Spleen (tissue), 11 donors: Measurements from ENCODE around the gene CRYAB. TPM values are rescaled to one million over a fixed set of nuclear protein-coding genes. Genes with fewer than 3 reads are reported as not detected.

Experiments
- DNase-seq: peaks from one replicate; pipeline ENCODE4 v3.0.0-alpha.2; 2020
- H3K27ac ChIP-seq, 8 donors: fragments of 200-600 bp; sonication (generic) in 7 of 8; 1 replicate in 4 of 8; 2 replicates in 4 of 8; pipeline versions ENCODE4 v1.5.0 to v1.8.0; 2016 to 2021; ENCODE audit warnings: inconsistent platforms in 4 of 8, mild to moderate bottlenecking in 4 of 8, moderate library complexity in 1 of 8
- H3K27me3 ChIP-seq, 7 donors: fragments of 200-600 bp; sonication (generic) in 6 of 7; replicated peaks in 1 of 7; 1 replicate in 4 of 7; 2 replicates in 3 of 7; pipeline versions ENCODE4 v1.5.0 to v1.8.0; 2016 to 2021; ENCODE audit warnings: inconsistent platforms in 3 of 7, mild to moderate bottlenecking in 1 of 7
- H3K36me3 ChIP-seq, 6 donors: fragments of 200-600 bp; sonication (generic) in 5 of 6; 1 replicate in 4 of 6; 2 replicates in 2 of 6; pipeline versions ENCODE4 v1.5.0 to v1.8.0; 2016 to 2021; ENCODE audit warnings: inconsistent platforms in 2 of 6
- H3K4me1 ChIP-seq, 6 donors: fragments of 200-600 bp; sonication (generic) in 5 of 6; 1 replicate in 3 of 6; 2 replicates in 3 of 6; pipeline versions ENCODE4 v1.5.0 to v1.8.0; 2016 to 2021; ENCODE audit warnings: inconsistent platforms in 3 of 6
- H3K4me3 ChIP-seq, 8 donors: fragments of 200-600 bp; sonication (generic) in 7 of 8; 1 replicate in 4 of 8; 2 replicates in 4 of 8; pipeline versions ENCODE4 v1.5.0 to v1.8.0; 2016 to 2021; ENCODE audit warnings: inconsistent platforms in 4 of 8, mild to moderate bottlenecking in 4 of 8, moderate library complexity in 2 of 8
- H3K9me3 ChIP-seq, 8 donors: fragments of 200-600 bp; sonication (generic) in 7 of 8; 1 replicate in 4 of 8; 2 replicates in 4 of 8; pipeline versions ENCODE4 v1.5.0 to v1.8.0; 2016 to 2021; ENCODE audit warnings: inconsistent platforms in 4 of 8
- POLR2A ChIP-seq, 3 donors: fragments of 450-650 bp; IDR thresholded peaks; one replicate each; pipeline ENCODE4 v1.5.1; 2017; ENCODE audit warnings: antibody characterized with exemption in 3 of 3, mild to moderate bottlenecking in 1 of 3
- POLR2AphosphoS5 ChIP-seq, 3 donors: sonication (generic); formaldehyde crosslinking; IDR thresholded peaks; one replicate each; pipeline ENCODE4 v1.5.1; 2017; ENCODE audit warnings: antibody characterized with exemption in 3 of 3
- WGBS, 5 donors: extraction: QIAGEN DNeasy Blood & Tissue Kit in 3 of 5; methylation state at CpG; one replicate each; pipeline versions ENCODE4 v1.1.5 to v1.1.7; 2013 to 2018; 5-methylcytosine and 5-hydroxymethylcytosine counted together
- intact Hi-C: fragments of 100-400 bp; cut with DNase I; formaldehyde crosslinking; loops from one replicate; pipeline ENCODE4 v1.15.0; 2023; ENCODE audit warnings: low total_unique reads
- polyA plus RNA-seq, 3 donors: library from polyadenylated mRNA; stranded (reverse); fragments of 200-250 nt; gene quantifications; one replicate each; pipeline ENCODE4 v1.2.1, GENCODE V29; 2013
- total RNA-seq, 7 donors: library from RNA; depleted of rRNA in 3 of 7; stranded (reverse); fragments of >200 nt in 3 of 7; fragmentation: NEBNext Ultra II Directional in 4 of 7; extraction: Animal tissue kit (Norgen Biotek cat#: 25700) in 4 of 7; gene quantifications; one replicate each; pipeline versions ENCODE4 v1.1.0 to v1.2.1, GENCODE V29; 2016 to 2021
- TF ChIP-seq, protein P1 (sequence below), 11 experiments: fragments of 200-600 bp in 7 of 11; fragments of 450-650 bp in 4 of 11; sonication (generic) in 4 of 11; IDR thresholded peaks in 8 of 11; conservative IDR thresholded peaks in 3 of 11; 1 replicate in 7 of 11; 2 replicates in 4 of 11; pipeline versions ENCODE4 v1.4.0 to v1.8.0; 2016 to 2021; ENCODE audit warnings: antibody characterized with exemption in 11 of 11, inconsistent platforms in 4 of 11, mild to moderate bottlenecking in 1 of 11
- donor health status: healthy with polysubstance abuse.
- donor health status: DM: no; HTN: no; CAD: no; lungs with moderate emphysema.
- donor health status: DM: no; HTN: no; CAD: no.
- donor health status: Bipolar disorder and iron deficiency.
- donor health status: healthy.
- donor health status: DM: no; HTN: no; CAD: no.
- donor health status: DM: yes; HTN: yes; CAD: no.

CRYAB gene
- total and polyA plus RNA-seq, 10 donors = 11.2 to 78.7 (median 53.8) TPM

DNA sequence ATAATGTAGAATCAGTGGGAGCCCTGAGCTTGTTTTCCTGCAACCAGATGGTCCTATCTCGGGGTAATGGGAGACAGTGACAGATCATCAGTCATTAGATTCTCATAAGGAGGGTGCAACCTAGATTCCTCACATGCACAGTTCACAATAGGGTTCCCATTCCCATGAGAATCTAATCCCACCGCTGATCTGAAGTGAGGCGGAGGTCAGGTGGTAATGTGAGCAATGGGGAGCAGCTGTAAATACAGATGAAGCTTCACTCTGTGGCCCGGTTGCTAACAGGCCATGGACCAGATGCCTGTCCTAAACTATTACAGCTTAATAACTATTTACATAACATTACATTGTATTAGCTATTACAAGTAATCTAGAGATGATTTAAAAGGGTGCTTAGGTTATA, 42.6 kb upstream of the CRYAB start:
- no peak overlapping the region for H3K4me3 ChIP-seq
- DNase-seq = no peak
- peaks cover 0 to 6% (median 0%) of the 10 kb centered on the region in 8 donors for H3K9me3 ChIP-seq
- intact Hi-C loops = no loop called here
- no peaks in the 10 kb centered on the region for H3K27me3 ChIP-seq
- H3K4me1 ChIP-seq = peaks cover 0 to 9% (median 0%) of the 10 kb centered on the region in 6 donors
- WGBS, 5 donors = 93 to 100% (median 97%) methylated on average over 4 of the region's 4 CpGs
- no peaks in the 10 kb centered on the region for H3K36me3 ChIP-seq
- no peak overlapping the region for H3K27ac ChIP-seq
- TF ChIP-seq, protein P1, sequence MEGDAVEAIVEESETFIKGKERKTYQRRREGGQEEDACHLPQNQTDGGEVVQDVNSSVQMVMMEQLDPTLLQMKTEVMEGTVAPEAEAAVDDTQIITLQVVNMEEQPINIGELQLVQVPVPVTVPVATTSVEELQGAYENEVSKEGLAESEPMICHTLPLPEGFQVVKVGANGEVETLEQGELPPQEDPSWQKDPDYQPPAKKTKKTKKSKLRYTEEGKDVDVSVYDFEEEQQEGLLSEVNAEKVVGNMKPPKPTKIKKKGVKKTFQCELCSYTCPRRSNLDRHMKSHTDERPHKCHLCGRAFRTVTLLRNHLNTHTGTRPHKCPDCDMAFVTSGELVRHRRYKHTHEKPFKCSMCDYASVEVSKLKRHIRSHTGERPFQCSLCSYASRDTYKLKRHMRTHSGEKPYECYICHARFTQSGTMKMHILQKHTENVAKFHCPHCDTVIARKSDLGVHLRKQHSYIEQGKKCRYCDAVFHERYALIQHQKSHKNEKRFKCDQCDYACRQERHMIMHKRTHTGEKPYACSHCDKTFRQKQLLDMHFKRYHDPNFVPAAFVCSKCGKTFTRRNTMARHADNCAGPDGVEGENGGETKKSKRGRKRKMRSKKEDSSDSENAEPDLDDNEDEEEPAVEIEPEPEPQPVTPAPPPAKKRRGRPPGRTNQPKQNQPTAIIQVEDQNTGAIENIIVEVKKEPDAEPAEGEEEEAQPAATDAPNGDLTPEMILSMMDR (IDR thresholded peaks at IDR 0.05 in 8 of 11, conservative IDR thresholded peaks at IDR 0.05 in 3 of 11) = no peak
- TF ChIP-seq POLR2AphosphoS5 (IDR thresholded peaks at IDR 0.05) (no peak), POLR2A (IDR thresholded peaks at IDR 0.05) (no peak)

DNA sequence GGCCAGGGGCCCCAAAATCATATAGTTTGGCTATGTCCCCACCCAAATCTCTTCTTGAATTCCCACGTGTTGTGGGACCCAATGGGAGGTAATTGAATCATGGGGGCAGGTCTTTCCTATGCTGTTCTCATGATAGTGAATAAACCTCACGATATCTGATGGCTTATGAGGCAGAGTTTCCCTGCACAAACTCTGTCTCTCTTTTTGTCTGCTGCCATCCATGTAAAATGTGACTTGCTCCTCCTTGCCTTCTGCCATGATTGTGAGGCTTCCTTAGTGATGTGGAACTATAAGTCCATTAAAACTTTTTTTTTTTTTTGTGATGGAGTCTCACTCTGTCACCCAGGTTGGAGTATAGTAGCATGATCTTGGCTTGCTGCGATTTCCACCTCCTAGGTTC, 40.0 kb upstream of the CRYAB start:
- Histone ChIP-seq H3K36me3 (no peaks in the 10 kb centered on the region), H3K4me1 (peaks cover 0 to 13% (median 0%) of the 10 kb centered on the region in 6 donors), H3K27me3 (no peaks in the 10 kb centered on the region), H3K9me3 (peaks cover 0 to 6% (median 0%) of the 10 kb centered on the region in 8 donors), H3K4me3 (no peak overlapping the region), H3K27ac (no peak overlapping the region)
- TF ChIP-seq POLR2AphosphoS5 (IDR thresholded peaks at IDR 0.05) (no peak), POLR2A (IDR thresholded peaks at IDR 0.05) (no peak)
- TF ChIP-seq, protein P1 (IDR thresholded peaks at IDR 0.05 in 8 of 11, conservative IDR thresholded peaks at IDR 0.05 in 3 of 11) = no peak
- intact Hi-C loops = no loop called here
- 89 to 97% (median 93%) methylated on average over 3 of the region's 3 CpGs for WGBS, 5 donors
- no peak for DNase-seq

DNA sequence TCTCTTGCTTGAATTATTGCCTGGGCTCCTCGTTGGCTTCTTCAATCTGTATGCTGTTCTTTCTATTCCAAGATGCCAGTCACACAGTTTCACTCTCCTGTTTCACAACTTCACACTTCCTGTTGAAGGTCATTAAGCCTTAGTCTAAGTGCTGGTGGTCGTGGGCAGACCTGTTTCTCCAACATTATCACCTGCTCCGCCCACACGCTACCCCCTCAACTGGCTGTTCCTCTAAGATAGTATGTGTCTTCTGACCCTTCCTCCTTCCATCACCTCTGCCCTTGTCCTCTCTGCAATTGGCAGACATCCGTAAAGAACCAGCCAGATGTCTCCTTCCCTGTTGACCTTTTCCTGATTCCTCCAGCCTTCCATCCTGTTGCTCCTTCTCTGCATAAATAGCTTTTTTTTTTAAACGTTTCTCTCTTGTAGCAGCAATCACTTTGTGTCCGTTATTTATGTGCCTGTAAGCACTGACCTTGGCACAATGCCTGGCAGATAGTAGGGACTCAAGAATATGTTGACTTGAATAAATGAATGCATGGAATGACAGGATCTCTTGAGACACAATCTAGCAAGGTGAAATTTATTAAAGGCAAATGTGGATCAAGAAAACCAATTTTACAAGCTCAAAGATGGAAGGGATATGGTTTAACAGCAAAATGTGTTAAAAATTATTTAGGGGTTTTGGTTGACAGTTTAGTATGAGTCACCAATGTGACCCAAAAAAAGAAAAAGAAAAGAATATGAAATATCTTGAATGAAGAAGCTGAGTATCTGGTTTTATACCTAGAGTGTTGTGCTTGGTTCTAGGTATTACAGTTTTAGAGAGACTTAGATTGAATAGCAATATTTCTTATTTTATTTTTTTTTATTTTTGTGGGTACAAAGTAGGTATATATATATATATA, 38.2 kb upstream of the CRYAB start:
- TF ChIP-seq POLR2AphosphoS5 (IDR thresholded peaks at IDR 0.05) (no peak), POLR2A (IDR thresholded peaks at IDR 0.05) (no peak)
- TF ChIP-seq, protein P1 (IDR thresholded peaks at IDR 0.05 in 8 of 11, conservative IDR thresholded peaks at IDR 0.05 in 3 of 11) = no peak
- no peak for DNase-seq
- no peaks in the 10 kb centered on the region for H3K36me3 ChIP-seq
- peaks cover 0 to 13% (median 0%) of the 10 kb centered on the region in 6 donors for H3K4me1 ChIP-seq
- peaks cover 0 to 6% (median 0%) of the 10 kb centered on the region in 8 donors for H3K9me3 ChIP-seq
- H3K27ac ChIP-seq = no peak overlapping the region
- H3K27me3 ChIP-seq = no peaks in the 10 kb centered on the region
- WGBS, 5 donors = 42 to 49% (median 43%) methylated on average over 7 of the region's 7 CpGs
- intact Hi-C loops = no loop called here
- no peak overlapping the region for H3K4me3 ChIP-seq

DNA sequence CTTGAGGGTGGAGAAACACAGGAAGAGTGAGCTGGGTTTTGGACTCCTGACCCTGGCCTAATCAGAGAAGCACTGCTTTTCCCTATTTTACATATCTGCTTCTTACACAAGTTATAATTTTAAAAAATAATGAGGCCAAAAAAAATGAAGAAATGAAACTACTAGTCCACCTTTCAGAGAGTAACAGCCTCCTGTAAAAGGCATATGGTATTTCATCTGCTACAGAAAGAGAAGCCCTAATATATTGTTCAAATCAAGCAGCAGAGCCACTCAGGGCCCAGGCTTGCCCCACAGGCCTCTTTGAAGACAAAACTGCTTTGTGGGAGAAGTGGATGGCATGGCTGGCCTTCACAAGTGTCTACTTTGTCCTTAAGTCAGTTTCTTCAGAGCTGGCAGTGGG, 35.6 kb upstream of the CRYAB start:
- Histone ChIP-seq H3K36me3 (no peaks in the 10 kb centered on the region), H3K9me3 (peaks cover 0 to 6% (median 0%) of the 10 kb centered on the region in 8 donors), H3K4me1 (peaks cover 0 to 13% (median 0%) of the 10 kb centered on the region in 6 donors), H3K4me3 (no peak overlapping the region), H3K27me3 (no peaks in the 10 kb centered on the region), H3K27ac (no peak overlapping the region)
- TF ChIP-seq POLR2A (IDR thresholded peaks at IDR 0.05) = no peak
- TF ChIP-seq, protein P1 (IDR thresholded peaks at IDR 0.05 in 8 of 11, conservative IDR thresholded peaks at IDR 0.05 in 3 of 11) = no peak
- no peak for TF ChIP-seq POLR2AphosphoS5 (IDR thresholded peaks at IDR 0.05)
- intact Hi-C loops = no loop called here
- DNase-seq = no peak
